GM12891 (cell line): ENCODE measurements around the gene PCBP4.

Experiments
- DNase-seq: peaks from one replicate; pipeline ENCODE4 v3.0.0; 2011; ENCODE audit warnings: low spot score; ENCODE audit not compliant: insufficient read length
- FAIRE-seq: peaks from 2 replicates; lab custom pipeline; 2011; peaks lifted over from hg19 to GRCh38; lab: Jason Lieb, UNC
- PAX5 ChIP-seq: IDR thresholded peaks from 2 replicates; pipeline ENCODE4 v1.6.1; 2011; ENCODE audit warnings: low read length, moderate library complexity, mild to moderate bottlenecking; ENCODE audit not compliant: insufficient read depth, severe bottlenecking
- POLR2A ChIP-seq: IDR thresholded peaks from 2 replicates; pipeline ENCODE4 v1.6.1; 2011; ENCODE audit warnings: low read depth, low read length, control low read depth
- POLR2AphosphoS5 ChIP-seq: IDR thresholded peaks from 2 replicates; pipeline ENCODE4 v1.6.1; 2011; ENCODE audit warnings: low read depth, low read length, control low read depth
- POU2F2 ChIP-seq: IDR thresholded peaks from 2 replicates; pipeline ENCODE4 v1.6.1; 2011; ENCODE audit warnings: low read depth, mild to moderate bottlenecking, control low read depth, low read length, moderate library complexity
- SPI1 ChIP-seq: IDR thresholded peaks from 2 replicates; pipeline ENCODE4 v1.6.1; 2011; ENCODE audit warnings: low read depth, low read length, control low read depth
- TAF1 ChIP-seq: IDR thresholded peaks from 2 replicates; pipeline ENCODE4 v1.6.1; 2011; ENCODE audit warnings: low read depth, low read length, control low read depth

PCBP4 gene

DNA sequence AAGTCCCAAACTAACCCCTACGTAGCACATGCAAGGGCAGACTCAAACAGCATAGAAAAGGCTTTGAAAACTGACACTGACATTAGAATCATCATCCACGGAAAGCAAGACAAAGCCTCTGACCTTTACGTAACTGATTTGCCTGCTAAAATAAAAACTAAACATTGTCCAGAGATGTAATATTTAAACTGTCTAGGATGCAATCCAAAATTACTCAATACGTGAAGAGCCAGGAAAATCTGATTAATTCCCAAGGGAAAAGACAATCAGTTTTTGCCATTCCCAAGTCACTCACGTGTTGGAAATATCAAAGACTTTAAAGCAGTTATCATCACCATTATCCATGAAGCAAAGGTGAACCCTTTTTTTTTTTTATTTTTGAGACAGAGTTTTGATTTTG is 50.8 kb downstream of the PCBP4 start:
- FAIRE-seq (no peak), DNase-seq (no peak)
- TF ChIP-seq SPI1 (no peak), POLR2A (no peak), POU2F2 (no peak), TAF1 (no peak), PAX5 (no peak), POLR2AphosphoS5 (no peak)

- FAIRE-seq, result no peak
- no peak for TF ChIP-seq PAX5
- TF ChIP-seq POLR2AphosphoS5, result no peak
- no peak for TF ChIP-seq POLR2A
- no peak for TF ChIP-seq TAF1
- TF ChIP-seq POU2F2, result no peak
- no peak for TF ChIP-seq SPI1
Observed at GRCh38 chr3:51908026-51908425, 59.2 kb downstream of the PCBP4 start.

More at GRCh38 chr3:51908026-51908425, 59.2 kb downstream of the PCBP4 start:
- no peak for DNase-seq
